Esophagus muscularis mucosa (tissue), 4 donors: ENCODE measurements around the gene WFIKKN1. TPM values are rescaled to one million over a fixed set of nuclear protein-coding genes. Genes with fewer than 3 reads are reported as not detected.

ENCODE experiments used
- DNase-seq: peaks from one replicate; pipeline ENCODE4 v3.0.0-alpha.2; 2017; ENCODE audit errors: extremely low spot score
- H3K27ac ChIP-seq, 4 donors: fragments of 200-600 bp; sonication (generic); replicated peaks in 1 of 4; 1 replicate in 3 of 4; 2 replicates in 1 of 4; pipeline ENCODE4 v1.5.1; 2016 to 2019; ENCODE audit warnings: mild to moderate bottlenecking in 1 of 4
- H3K27me3 ChIP-seq, 4 donors: fragments of 200-600 bp; sonication (generic); one replicate each; pipeline versions ENCODE4 v1.5.1 to v1.6.0; 2016 to 2019
- H3K36me3 ChIP-seq, 4 donors: fragments of 200-600 bp; sonication (generic); one replicate each; pipeline ENCODE4 v1.5.1; 2016 to 2019
- H3K4me1 ChIP-seq, 4 donors: fragments of 200-600 bp; sonication (generic); one replicate each; pipeline ENCODE4 v1.5.1; 2016 to 2019
- H3K4me3 ChIP-seq, 4 donors: fragments of 200-600 bp; sonication (generic); 1 replicate in 2 of 4; 2 replicates in 2 of 4; pipeline ENCODE4 v1.5.1; 2016 to 2019; ENCODE audit warnings: mild to moderate bottlenecking in 4 of 4, moderate library complexity in 1 of 4
- H3K9me3 ChIP-seq, 4 donors: fragments of 200-600 bp; sonication (generic); 1 replicate in 3 of 4; 2 replicates in 1 of 4; pipeline ENCODE4 v1.5.1; 2016 to 2019
- EP300 ChIP-seq: sonication (generic); formaldehyde crosslinking; IDR thresholded peaks from one replicate; pipeline ENCODE4 v1.6.1; 2017; ENCODE audit warnings: antibody characterized with exemption
- POLR2A ChIP-seq: fragments of 450-650 bp; IDR thresholded peaks from one replicate; pipeline ENCODE4 v1.6.1; 2017; ENCODE audit warnings: antibody characterized with exemption, moderate library complexity, mild to moderate bottlenecking, low read depth
- POLR2AphosphoS5 ChIP-seq, 2 donors: sonication (generic); formaldehyde crosslinking; IDR thresholded peaks; one replicate each; pipeline ENCODE4 v1.6.1; 2017; ENCODE audit warnings: antibody characterized with exemption in 2 of 2
- WGBS: methylation state at CpG from one replicate; pipeline ENCODE4 v1.1.5; 2018; 5-methylcytosine and 5-hydroxymethylcytosine counted together
- intact Hi-C: fragments of 100-400 bp; cut with DNase I; formaldehyde crosslinking; loops from one replicate; pipeline ENCODE4 v1.15.1; 2023
- total RNA-seq, 4 donors: library from RNA; depleted of rRNA; stranded (reverse); fragments of >200 nt; gene quantifications; one replicate each; pipeline versions ENCODE4 v1.1.0 to v1.2.1, GENCODE V29; 2016
- TF ChIP-seq, protein P1 (sequence below), 3 experiments: fragments of 200-600 bp in 2 of 3; fragments of 450-650 bp in 1 of 3; sonication (generic) in 2 of 3; IDR thresholded peaks; one replicate each; pipeline ENCODE4 v1.5.1; 2017 to 2019; ENCODE audit warnings: antibody characterized with exemption in 3 of 3, mild to moderate bottlenecking in 2 of 3, moderate library complexity in 1 of 3

WFIKKN1 gene
- total RNA-seq, 4 donors from 2014 or later = 0.33 to 0.80 (median 0.43) TPM

DNA sequence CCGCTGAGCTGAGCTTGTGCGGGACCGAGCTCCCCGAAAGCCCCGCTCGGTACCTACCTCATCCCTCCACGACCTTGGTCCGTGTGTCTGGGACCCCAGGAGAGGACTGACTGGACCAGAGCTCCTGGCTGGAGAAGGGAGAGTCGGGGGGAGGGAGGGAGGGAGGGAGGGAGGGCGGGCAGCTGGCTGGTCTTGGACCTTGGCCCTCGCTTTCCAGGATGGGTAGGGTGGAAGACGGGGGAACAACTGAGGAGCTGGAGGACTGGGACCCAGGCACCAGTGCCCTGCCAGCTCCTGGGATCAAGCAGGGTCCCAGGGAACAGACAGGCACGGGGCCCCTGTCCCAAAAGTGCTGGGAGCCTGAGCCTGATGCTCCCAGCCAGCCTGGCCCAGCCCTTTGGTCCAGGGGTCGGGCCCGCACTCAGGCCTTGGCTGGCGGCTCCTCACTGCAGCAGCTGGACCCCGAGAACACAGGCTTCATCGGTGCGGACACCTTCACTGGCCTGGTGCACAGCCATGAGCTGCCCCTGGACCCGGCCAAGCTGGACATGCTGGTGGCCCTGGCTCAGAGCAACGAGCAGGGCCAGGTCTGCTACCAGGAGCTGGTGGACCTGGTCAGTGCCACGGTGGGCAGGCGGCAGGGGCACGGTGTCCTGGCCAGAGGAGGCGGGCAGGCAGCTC is 45.2 kb downstream of the WFIKKN1 start:
- peaks cover 27 to 32% (median 30%) of the 10 kb centered on the region in 4 donors for H3K36me3 ChIP-seq
- TF ChIP-seq, protein P1, sequence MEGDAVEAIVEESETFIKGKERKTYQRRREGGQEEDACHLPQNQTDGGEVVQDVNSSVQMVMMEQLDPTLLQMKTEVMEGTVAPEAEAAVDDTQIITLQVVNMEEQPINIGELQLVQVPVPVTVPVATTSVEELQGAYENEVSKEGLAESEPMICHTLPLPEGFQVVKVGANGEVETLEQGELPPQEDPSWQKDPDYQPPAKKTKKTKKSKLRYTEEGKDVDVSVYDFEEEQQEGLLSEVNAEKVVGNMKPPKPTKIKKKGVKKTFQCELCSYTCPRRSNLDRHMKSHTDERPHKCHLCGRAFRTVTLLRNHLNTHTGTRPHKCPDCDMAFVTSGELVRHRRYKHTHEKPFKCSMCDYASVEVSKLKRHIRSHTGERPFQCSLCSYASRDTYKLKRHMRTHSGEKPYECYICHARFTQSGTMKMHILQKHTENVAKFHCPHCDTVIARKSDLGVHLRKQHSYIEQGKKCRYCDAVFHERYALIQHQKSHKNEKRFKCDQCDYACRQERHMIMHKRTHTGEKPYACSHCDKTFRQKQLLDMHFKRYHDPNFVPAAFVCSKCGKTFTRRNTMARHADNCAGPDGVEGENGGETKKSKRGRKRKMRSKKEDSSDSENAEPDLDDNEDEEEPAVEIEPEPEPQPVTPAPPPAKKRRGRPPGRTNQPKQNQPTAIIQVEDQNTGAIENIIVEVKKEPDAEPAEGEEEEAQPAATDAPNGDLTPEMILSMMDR (IDR thresholded peaks at IDR 0.05) = no peak
- TF ChIP-seq POLR2AphosphoS5 (IDR thresholded peaks at IDR 0.05) (no peak), EP300 (no peak), POLR2A (no peak)
- H3K9me3 ChIP-seq = no peaks in the 10 kb centered on the region
- peak overlapping the region in 3 of 4 donors; percentile 30 to 63 (median 49) for H3K27ac ChIP-seq
- DNase-seq = no peak
- 23% methylated on average over 4 of the region's 25 CpGs for WGBS
- peak overlapping the region; percentile 47 to 60 (median 48) for H3K4me3 ChIP-seq
- intact Hi-C loops = no loop called here
- peaks cover 22 to 43% (median 34%) of the 10 kb centered on the region in 4 donors for H3K4me1 ChIP-seq
- H3K27me3 ChIP-seq = peaks cover 0 to 5% (median 0%) of the 10 kb centered on the region in 4 donors

DNA sequence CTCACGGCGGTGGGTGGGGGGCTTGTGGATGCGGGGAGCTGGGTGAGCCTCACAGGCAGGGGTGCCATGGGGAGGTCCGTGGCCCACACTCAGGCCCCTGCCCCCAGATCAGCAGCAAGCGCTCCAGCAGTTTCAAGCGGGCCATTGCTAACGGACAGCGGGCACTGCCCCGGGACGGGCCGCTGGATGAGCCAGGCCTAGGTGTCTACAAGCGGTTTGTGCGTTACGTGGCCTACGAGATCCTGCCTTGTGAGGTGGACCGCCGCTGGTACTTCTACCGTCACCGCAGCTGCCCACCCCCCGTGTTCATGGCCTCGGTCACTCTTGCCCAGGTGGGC is 45.7 kb downstream of the WFIKKN1 start:
- no peak for DNase-seq
- 80% methylated on average over 2 of the region's 21 CpGs for WGBS
- intact Hi-C loops = no loop called here
- peaks cover 0 to 5% (median 0%) of the 10 kb centered on the region in 4 donors for H3K27me3 ChIP-seq
- peaks cover 22 to 29% (median 29%) of the 10 kb centered on the region in 4 donors for H3K36me3 ChIP-seq
- no peak overlapping the region for H3K27ac ChIP-seq
- peaks cover 27 to 48% (median 39%) of the 10 kb centered on the region in 4 donors for H3K4me1 ChIP-seq
- H3K9me3 ChIP-seq = no peaks in the 10 kb centered on the region
- no peak overlapping the region for H3K4me3 ChIP-seq
- TF ChIP-seq, protein P1 (IDR thresholded peaks at IDR 0.05) = no peak
- no peak for TF ChIP-seq POLR2AphosphoS5 (IDR thresholded peaks at IDR 0.05)
- no peak for TF ChIP-seq EP300
- no peak for TF ChIP-seq POLR2A

DNA sequence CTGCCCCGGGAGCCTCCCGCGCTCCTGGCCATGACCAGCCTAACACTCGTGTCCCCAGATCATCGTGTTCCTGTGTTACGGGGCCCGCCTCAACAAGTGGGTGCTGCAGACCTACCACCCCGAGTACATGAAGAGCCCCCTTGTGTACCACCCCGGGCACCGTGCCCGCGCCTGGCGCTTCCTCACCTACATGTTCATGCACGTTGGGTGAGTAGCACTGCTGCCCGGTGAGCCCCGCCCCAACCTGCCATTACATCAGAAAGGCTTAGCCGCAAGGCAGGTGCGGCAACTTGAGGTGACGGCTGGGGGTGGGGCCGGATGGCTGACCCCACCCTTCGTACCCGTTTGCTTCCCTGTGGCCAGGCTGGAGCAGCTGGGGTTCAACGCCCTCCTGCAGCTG is 46.1 kb downstream of the WFIKKN1 start:
- intact Hi-C loops = no loop called here
- no peak overlapping the region for H3K27ac ChIP-seq
- WGBS = 80% methylated on average over 21 of the region's 23 CpGs
- peaks cover 30 to 52% (median 43%) of the 10 kb centered on the region in 4 donors for H3K4me1 ChIP-seq
- DNase-seq = no peak
- no peak for TF ChIP-seq EP300
- no peak for TF ChIP-seq POLR2A
- TF ChIP-seq, protein P1 (IDR thresholded peaks at IDR 0.05) = no peak
- no peak for TF ChIP-seq POLR2AphosphoS5 (IDR thresholded peaks at IDR 0.05)
- H3K27me3 ChIP-seq = peaks cover 0 to 5% (median 0%) of the 10 kb centered on the region in 4 donors
- H3K36me3 ChIP-seq = peaks cover 22 to 29% (median 29%) of the 10 kb centered on the region in 4 donors
- no peak overlapping the region for H3K4me3 ChIP-seq
- no peaks in the 10 kb centered on the region for H3K9me3 ChIP-seq

DNA sequence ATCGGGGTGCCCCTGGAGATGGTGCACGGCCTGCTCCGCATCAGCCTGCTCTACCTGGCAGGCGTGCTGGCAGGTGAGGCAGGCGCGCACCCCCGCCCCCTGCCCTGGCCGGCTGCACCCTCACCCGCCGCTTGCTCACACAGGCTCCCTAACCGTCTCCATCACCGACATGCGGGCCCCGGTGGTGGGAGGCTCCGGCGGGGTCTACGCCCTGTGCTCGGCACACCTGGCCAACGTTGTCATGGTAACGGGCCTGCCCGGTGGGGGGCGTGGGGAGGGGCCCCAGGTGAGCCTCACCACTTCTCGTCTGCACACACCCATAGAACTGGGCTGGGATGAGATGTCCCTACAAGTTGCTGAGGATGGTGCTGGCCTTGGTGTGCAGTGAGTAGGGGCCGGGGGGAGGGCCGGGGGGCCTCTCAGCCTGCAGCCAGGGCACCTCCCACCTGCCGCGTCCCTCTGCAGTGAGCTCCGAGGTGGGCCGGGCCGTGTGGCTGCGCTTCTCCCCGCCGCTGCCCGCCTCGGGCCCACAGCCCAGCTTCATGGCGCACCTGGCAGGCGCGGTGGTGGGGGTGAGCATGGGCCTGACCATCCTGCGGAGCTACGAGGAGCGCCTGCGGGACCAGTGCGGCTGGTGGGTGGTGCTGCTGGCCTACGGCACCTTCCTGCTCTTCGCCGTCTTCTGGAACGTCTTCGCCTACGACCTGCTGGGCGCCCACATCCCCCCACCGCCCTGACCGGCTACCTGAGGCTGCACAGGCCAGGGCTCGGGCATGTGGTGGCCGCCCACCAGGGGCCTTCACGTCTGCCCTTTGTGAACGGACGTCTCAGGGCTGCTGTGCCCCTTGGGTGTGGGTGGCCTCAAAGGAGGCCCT is 46.8 kb downstream of the WFIKKN1 start:
- WGBS = 65% methylated on average over 21 of the region's 57 CpGs
- TF ChIP-seq POLR2AphosphoS5 (IDR thresholded peaks at IDR 0.05) (no peak), EP300 (no peak), POLR2A (no peak)
- TF ChIP-seq, protein P1 (IDR thresholded peaks at IDR 0.05) = no peak

More for the DNA sequence above, 46.8 kb downstream of the WFIKKN1 start:
- H3K36me3 ChIP-seq = peaks cover 22 to 29% (median 29%) of the 10 kb centered on the region in 4 donors
- DNase-seq = no peak
- peaks cover 37 to 58% (median 50%) of the 10 kb centered on the region in 4 donors for H3K4me1 ChIP-seq
- H3K4me3 ChIP-seq = no peak overlapping the region
- no peak overlapping the region for H3K27ac ChIP-seq
- H3K27me3 ChIP-seq = peaks cover 0 to 5% (median 0%) of the 10 kb centered on the region in 4 donors
- intact Hi-C loops = no loop called here
- H3K9me3 ChIP-seq = no peaks in the 10 kb centered on the region
